HG03442 (cell line): ENCODE measurements around the gene OPN1MW2.
"Not testable (repeated sequence)": the region's sequence is repeated elsewhere in the genome, so short reads cannot be mapped to it uniquely, and the experiment has no call there.

ENCODE experiments used
- ATAC-seq: cut with Tn5 transposase; IDR thresholded peaks from one replicate; pipeline ENCODE4 v1.9.1; 2021; ENCODE audit warnings: mild to moderate bottlenecking, moderate library complexity; ENCODE audit not compliant: unreplicated experiment

OPN1MW2 gene

GRCh38 chrX:154263072-154263471, 43.5 kb downstream of the OPN1MW2 start:
- not testable (repeated sequence) for ATAC-seq

GRCh38 chrX:154269245-154269644, 49.7 kb downstream of the OPN1MW2 start:
- ATAC-seq, result not testable (repeated sequence)
